ENCODE data around the gene CFAP20DC.

- TF ChIP-seq EZH2 (IDR thresholded peaks at IDR 0.05; ENCODE audit: low read length, missing control alignments) (no peak), CTCF (conservative IDR thresholded peaks at IDR 0.05 in 1 of 2, IDR thresholded peaks at IDR 0.05 in 1 of 2; ENCODE audit: low read depth in 1 of 2, low read length in 2 of 2) (no peak)
Observed at GRCh38 chr3:58801541-58801940, 248.3 kb downstream of the CFAP20DC start.
